NCI-H345 treated with DMSO at 0.1 percent for 48 hours (cell line): ENCODE measurements around the gene BEGAIN.

Experiments used
- DNase-seq: peaks from one replicate; lab custom pipeline; 2025; ENCODE audit not compliant: unreplicated experiment; lab: John Stamatoyannopoulos, UW

BEGAIN gene

GRCh38 chr14:100539766-100540140 lies 47.5 kb downstream of the BEGAIN start:
- DNase-seq = no peak

DNA sequence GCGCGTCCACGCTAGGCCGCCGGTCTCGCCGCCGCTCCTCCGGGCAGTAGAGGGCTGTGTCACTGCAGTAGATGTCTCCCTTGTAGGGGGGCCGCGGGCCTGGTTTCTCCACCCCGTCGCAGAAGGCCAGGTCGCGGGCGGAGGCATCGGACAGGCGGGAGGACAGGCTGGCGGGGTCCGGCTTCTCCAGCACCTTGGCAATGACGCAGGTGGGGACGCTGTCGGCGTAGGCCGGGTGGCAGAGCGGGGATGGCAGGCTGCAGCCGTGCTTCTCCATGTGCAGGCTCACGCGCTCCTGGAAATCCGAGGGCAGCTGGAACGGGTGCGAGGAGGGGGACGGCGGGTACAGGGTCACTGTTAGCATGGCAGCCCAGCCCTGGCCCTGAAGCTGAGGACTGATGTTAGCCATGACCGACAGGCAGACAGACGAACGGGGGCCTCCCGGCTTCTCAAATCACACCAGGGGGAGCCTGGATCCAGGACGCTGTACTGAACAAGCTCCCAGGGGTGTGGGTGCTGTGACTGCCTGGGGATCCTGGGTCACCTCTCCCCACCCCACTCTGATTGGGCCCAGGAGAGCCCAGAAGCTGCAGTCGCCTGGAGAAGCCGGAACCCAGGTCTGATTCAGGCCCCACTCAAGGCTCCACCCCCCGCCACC lies 48.1 kb downstream of the BEGAIN start:
- DNase-seq = no peak

DNA sequence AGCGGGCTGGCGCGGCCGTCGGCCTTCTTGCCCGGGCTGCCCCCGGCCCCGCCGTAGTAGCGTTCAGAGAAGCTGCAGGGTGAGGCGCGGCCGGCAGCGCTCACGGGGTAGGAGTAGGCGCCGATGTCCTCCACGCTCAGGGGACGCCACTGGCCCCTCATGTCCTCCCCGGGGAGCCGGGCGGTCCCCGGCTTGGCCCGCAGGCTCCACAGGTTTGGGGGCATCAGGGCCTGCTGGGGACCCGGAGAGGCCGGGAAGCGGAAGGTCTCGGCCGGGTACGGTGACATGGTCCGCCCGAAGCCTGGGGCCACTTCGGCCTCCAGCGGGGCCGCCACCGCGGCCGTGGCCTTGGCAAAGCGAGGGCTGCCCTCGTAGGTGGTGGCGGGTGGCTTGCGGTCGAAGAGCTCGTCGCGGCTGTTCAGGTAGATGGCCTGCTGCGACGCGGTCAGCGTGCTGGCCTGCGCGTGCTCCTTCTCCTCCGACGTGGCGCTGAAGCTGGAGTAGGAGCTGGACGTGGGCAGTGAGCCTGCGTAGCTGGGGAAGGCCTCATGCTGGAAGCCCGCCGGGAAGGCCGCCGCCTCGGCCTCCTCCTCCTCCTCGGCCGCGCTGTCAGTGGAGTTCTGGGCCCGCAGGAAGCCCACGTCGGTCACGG lies 48.7 kb downstream of the BEGAIN start:
- DNase-seq = no peak

DNA sequence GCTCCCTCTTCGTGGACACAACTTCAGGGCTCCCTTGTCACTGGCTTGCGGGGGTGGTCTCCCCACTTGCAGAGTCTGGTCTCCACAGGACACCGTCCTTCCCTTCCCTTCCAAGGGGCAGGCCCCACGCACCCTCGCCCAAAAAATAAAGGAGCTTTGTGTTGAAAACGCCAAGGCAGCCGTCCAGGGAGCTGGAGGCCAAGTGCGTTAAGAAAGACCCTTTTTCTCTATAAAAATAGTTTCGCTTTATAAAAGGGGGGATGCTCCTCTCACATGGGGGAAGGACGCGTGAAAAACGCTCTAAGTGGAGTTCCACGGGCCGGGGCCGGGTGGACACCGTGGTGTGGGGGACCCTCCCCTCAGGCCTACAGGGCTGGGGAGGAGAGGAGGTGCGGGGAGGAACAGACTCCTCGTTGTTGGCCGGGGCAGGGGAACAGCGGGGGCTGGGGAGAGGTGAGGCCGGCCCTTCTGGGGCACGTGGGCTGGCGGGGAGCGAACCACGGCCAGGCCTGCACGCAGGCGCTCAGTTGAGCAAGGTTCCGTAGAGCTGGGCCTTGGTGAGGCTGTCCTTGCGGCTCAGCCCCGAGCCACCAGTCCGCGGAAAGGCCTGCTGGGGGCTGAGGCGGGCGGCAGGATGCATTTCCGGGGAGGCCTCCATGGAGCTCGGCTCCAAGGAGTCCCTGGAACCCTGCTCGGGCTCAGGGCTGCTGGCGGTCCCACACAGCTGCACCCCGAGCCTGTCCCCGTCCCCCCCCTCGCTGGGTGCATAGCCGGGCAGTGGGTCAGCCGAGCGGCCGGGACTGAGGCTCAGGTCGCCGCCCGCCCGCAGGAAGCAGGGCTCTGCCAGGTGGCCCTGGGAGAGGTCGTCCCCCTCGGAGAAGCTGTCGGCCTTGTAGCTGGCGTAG lies 49.5 kb downstream of the BEGAIN start:
- no peak for DNase-seq

GRCh38 chr14:100536721-100537445 lies 50.3 kb downstream of the BEGAIN start:
- no peak for DNase-seq

DNA sequence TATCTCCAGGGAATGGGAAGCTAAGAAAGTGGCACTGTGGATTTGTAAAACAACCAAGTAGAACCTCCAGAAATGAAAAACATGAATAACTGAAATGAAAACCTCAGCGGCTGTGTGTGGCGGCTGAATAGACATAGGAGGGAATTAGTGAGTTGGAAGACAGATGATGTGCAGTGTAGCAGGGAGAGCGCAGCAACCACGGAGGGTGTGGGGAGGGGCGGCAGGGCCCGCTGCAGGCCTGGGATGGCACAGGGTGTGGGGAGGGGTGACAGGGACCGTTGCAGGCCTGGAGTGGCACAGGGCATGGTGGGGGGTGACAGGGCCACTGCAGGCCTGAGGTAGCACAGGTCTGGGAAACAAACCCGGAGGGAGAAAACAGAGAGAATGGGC lies 51.1 kb downstream of the BEGAIN start:
- DNase-seq = no peak

GRCh38 chr14:100535287-100536120 lies 51.7 kb downstream of the BEGAIN start:
- no peak for DNase-seq

GRCh38 chr14:100534528-100535286 lies 52.5 kb downstream of the BEGAIN start:
- no peak for DNase-seq

DNA sequence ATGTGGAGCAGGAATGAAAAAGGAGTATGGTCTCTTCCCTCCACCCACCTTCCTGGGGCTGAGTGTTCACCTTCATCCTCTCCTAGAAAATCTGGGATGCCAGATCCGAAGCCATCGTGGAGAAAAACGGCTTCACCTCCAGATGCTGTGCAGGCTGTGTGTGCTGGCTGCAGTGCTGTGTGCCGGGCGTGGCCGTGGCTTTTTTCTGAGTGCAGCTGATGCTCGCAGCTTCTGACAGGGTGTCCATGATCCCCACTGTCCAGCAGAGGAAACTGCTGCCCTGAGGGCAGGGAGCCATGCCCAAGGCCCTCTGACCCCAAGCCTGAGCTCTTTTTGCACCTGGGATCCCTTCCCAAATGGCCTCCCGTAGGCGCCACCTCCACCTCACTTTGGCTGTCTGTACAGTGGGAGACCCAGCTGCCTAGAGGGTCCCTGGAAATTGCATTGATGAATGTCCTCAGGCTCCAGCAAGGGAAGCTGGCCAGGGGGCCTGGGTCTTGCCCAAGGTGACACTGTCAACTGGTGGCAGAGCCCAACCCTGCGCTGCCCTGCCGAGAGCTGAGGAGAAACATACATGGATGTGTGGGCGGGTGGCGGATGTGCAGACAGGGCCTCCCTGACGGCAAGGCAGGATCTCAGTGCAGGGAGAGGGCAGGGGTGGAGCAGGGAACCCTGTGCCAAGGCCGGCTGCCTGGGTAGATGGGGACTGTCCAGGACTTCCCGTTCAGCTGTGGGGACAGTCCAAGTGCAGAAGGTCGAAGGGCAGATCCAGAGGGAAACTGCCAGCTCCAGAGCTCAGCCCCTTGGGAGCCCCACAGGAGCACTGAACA lies 53.3 kb downstream of the BEGAIN start:
- no peak for DNase-seq

DNA sequence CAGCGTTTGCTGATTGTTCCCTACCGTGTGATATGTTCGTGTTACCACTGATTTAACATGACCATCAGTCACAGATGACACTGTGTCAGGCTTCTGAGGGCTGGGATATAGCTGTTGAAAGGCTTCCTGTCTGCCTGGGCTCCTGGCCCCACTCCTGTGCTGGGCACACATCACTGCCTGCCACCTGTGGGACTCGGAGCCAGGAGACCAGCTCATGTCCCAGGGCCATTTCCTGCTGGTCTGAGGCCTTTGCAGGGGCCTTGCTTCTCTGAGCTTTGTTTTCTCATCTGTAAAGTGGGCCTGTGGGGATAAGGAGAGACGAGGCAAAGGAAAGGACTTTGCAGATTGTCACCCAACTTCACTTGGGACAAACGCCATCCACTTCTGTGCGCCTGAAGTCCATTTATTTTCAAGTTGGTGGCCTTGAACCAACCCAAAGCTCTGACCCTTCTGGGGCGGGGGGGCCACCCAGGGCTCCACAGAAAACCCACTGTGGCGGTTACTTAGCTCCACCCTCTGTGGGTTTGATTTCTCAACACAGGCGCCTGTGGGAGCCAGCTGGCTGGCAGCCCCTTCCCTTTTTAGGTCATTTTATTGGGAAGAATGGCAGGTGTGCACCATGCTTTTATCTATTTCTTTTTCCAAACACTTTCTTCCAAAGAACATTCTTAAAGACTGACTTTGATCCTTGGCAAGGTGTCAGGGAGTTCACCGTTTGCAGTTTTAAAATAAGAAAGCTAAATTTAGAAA lies 54.1 kb downstream of the BEGAIN start:
- no peak for DNase-seq

DNA sequence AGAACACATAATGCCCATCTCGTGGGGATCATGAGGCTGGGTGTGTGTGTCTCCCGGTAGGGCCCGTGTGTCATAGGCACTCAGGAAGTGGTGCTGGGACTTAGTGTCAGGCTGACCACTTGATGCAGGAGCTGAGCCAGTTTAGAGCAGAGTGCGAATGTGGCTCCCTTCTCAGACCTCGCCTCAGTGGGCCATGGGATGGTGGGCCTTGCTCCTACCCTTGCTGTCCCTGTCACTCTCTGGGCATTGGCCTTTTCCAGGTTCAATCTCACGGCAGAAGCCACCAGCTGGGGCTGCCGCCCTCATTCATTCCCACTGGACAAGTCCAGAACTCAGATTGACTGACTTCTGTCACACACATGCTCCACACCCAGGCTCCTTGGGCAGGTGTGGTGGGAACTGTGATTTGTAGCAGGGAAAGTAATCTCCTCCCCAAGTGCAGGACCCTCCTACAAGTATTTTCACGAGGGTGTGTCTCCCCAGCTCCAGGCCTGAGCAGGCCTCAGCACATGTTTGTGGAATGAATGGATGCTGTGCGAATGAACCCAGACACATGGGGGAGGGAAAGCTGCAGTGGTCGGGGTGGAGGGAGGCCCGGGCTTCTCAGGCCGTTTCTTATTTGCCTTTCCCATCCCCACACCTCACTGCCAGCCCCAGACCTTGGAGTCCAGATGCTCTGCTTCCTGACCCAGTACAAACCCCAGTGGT lies 54.9 kb downstream of the BEGAIN start:
- DNase-seq = no peak

DNA sequence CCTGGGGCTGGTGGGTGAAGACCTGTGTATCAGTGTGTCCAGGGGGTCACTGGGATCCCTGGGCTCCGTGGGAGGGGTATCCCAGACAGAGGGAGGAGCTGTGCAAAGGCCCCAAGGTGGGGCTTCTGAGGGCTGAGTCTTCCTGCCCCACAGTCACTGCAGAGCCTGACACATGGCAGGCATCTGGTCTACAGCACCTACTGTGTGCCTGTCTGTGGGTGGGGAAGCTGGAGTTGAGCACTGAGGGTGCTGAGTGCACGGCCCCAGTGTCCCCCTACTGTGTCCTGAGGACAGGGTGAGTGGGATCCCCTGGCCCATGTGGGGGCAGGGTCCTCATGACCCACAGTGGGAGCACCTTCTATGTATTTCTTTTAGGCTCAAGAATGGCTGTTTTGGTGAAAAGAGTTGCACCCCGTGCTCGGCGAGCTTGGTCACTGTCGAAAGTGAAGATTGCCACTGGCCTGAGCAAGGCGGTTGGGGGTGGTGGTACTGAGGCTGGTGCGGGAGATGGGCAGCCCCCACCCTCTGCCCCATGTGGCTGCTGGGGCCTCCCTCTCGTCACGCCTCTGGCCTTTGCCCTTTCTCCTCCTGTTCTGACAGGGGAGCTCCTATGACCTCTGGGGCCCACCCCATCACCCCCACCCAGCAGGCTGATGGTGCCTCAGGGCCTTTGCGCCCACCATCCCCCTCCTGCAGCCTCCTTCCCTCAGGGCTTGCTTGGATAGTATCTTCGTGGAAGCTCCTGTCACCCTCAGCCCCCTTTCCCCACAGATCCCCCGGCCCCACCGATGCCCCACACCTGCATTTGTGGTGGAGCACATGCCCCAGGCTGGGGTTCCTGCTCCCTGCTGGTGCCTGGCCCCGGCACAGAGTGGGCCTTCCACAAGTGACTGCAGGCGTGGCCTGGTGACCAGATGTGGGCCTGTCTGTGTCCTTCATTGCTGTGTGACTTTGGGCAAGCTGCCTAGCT lies 55.8 kb downstream of the BEGAIN start:
- DNase-seq = no peak

- DNase-seq = no peak
Observed at GRCh38 chr14:100530270-100531072, 56.7 kb downstream of the BEGAIN start.

GRCh38 chr14:100529561-100530031 lies 57.6 kb downstream of the BEGAIN start:
- no peak for DNase-seq

DNA sequence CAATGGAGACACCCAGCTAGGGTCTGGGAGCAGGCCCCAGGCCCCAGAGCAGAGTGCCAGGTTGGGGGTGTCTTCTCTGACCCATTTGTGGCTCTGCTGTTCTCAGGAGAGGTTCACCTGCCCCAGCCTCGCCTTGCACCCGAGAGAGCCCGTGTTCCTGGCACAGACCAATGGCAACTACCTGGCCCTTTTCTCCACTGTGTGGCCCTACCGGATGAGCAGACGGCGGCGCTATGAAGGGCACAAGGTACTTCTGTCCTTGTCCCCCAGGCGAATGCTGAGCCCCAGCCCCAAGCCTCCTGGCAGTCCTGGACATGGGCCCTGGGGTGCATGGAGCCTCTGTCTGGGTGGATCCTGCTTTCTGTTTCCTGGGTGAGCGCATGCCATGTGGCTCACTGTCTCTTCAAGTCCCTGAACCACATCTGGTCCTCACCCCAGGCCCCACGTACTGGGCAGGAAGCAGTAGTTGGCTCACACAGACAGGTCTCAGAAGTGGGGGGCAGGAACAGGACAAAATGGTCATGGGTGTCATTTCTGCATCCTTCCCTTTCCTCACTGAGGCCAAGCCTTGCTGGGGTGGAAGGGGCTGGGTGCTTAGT lies 58.2 kb downstream of the BEGAIN start:
- DNase-seq = no peak
